ENCODE data around the gene HIVEP3.

DNA sequence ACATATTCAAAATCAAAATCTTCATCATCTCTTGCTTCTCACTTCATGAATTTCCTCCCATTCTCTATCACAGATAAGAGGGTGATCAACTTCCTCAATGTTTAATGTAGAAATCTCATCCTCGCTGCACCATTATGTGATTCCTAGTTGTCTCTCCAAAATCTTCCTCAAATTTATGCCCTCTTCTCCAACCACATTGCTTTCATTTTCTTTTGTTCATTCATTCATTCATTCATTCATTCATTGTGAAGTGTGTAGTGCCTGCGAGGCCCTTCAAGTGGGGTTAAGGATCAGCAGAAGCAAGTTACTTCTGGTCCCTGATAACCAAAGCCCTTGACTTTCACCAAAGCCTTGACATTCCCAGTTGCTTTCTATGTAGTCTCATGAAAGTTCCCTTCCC lies 33.5 kb upstream of the HIVEP3 start:
- TF ChIP-seq, protein P1, sequence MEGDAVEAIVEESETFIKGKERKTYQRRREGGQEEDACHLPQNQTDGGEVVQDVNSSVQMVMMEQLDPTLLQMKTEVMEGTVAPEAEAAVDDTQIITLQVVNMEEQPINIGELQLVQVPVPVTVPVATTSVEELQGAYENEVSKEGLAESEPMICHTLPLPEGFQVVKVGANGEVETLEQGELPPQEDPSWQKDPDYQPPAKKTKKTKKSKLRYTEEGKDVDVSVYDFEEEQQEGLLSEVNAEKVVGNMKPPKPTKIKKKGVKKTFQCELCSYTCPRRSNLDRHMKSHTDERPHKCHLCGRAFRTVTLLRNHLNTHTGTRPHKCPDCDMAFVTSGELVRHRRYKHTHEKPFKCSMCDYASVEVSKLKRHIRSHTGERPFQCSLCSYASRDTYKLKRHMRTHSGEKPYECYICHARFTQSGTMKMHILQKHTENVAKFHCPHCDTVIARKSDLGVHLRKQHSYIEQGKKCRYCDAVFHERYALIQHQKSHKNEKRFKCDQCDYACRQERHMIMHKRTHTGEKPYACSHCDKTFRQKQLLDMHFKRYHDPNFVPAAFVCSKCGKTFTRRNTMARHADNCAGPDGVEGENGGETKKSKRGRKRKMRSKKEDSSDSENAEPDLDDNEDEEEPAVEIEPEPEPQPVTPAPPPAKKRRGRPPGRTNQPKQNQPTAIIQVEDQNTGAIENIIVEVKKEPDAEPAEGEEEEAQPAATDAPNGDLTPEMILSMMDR (IDR thresholded peaks at IDR 0.05): no peak
- TF ChIP-seq POLR2A (IDR thresholded peaks at IDR 0.05): no peak

Data from right lobe of liver (tissue), 4 donors.